Activated naive CD4-positive, alpha-beta T cell treated with anti-CD3 and anti-CD28 coated beads for 36 hours (primary cell): ENCODE data around the gene NPAS1. TPM values are rescaled to one million over a fixed set of nuclear protein-coding genes. Genes with fewer than 3 reads are reported as not detected.
"Not testable (repeated sequence)": the region's sequence is repeated elsewhere in the genome, so short reads cannot be mapped to it uniquely, and the experiment has no call there.

Experiments used
- CTCF ChIA-PET: fragments of 350-600 bp; sonication (Branson Sonifier 250); formaldehyde crosslinking; loops from one replicate; lab custom pipeline; 2021; ENCODE audit warnings: antibody characterized with exemption; lab: Charles Lee
- DNase-seq: peaks from one replicate; pipeline ENCODE4 v3.0.0-alpha.2; 2020
- H3K27ac Mint-ChIP-seq: one replicate; pipeline ENCODE4 v1.8.0; 2021; ENCODE audit warnings: mild to moderate bottlenecking, mixed read lengths
- H3K27me3 Mint-ChIP-seq: one replicate; pipeline ENCODE4 v1.8.0; 2021; ENCODE audit warnings: low read depth, mixed read lengths
- H3K36me3 Mint-ChIP-seq: one replicate; pipeline ENCODE4 v1.8.0; 2021; ENCODE audit warnings: low read depth, mixed read lengths
- H3K4me1 Mint-ChIP-seq: one replicate; pipeline ENCODE4 v1.8.0; 2021; ENCODE audit warnings: low read depth, mixed read lengths
- H3K4me3 Mint-ChIP-seq: one replicate; pipeline ENCODE4 v1.8.0; 2021; ENCODE audit warnings: mild to moderate bottlenecking, moderate library complexity, mixed read lengths
- H3K9me3 Mint-ChIP-seq: one replicate; pipeline ENCODE4 v1.8.0; 2021; ENCODE audit warnings: mixed read lengths
- intact Hi-C: fragments of 100-400 bp; cut with micrococcal nuclease; formaldehyde crosslinking; loops from one replicate; pipeline ENCODE4 v1.15.1; 2023
- total RNA-seq, 2 experiments: library from RNA; stranded (reverse); gene quantifications; one replicate each; pipeline ENCODE4 v1.2.3, GENCODE V29; 2021

NPAS1 gene
- total RNA-seq, 2 experiments from 2014 or later = 0.21 TPM; not detected in 1

- CTCF ChIA-PET = interaction anchor here (0.7 to 3.4 kb wide), 10 partner anchors 10 to 166 kb away, joined by 3 to 25 read pairs (median 10); partner anchors contain the start of genes SAE1 and ZC3H4
- not testable (repeated sequence) for H3K27ac Mint-ChIP-seq, H3K9me3 Mint-ChIP-seq, H3K4me1 Mint-ChIP-seq, H3K27me3 Mint-ChIP-seq, DNase-seq, H3K4me3 Mint-ChIP-seq
- peaks cover 28% of the 10 kb centered on the region for H3K36me3 Mint-ChIP-seq
- intact Hi-C loops = loop anchor here (5.0 kb wide), 1 partner anchor 34 kb away; the partner anchor contains the start of gene ZC3H4
These were observed 58.7 kb downstream of the NPAS1 start for GRCh38 chr19:47078351-47078750.

- Mint-ChIP-seq H3K27me3 (no peaks in the 10 kb centered on the region), H3K27ac (peak overlapping the region; percentile 66), H3K9me3 (no peaks in the 10 kb centered on the region), H3K36me3 (peaks cover 34% of the 10 kb centered on the region), H3K4me1 (no peaks in the 10 kb centered on the region), H3K4me3 (no peak overlapping the region)
- DNase-seq = no peak
- intact Hi-C loops = no loop called here
- CTCF ChIA-PET = interaction anchor here (0.7 to 3.4 kb wide), 10 partner anchors 23 to 194 kb away, joined by 3 to 25 read pairs (median 3); partner anchors contain the start of genes SAE1 and ZC3H4
These were observed 61.5 kb downstream of the NPAS1 start for GRCh38 chr19:47081095-47081494.

- H3K27me3 Mint-ChIP-seq = no peaks in the 10 kb centered on the region
- intact Hi-C loops = no loop called here
- no peaks in the 10 kb centered on the region for H3K9me3 Mint-ChIP-seq
- CTCF ChIA-PET = no interaction called here
- peaks cover 35% of the 10 kb centered on the region for H3K36me3 Mint-ChIP-seq
- no peak overlapping the region for H3K27ac Mint-ChIP-seq
- H3K4me3 Mint-ChIP-seq = no peak overlapping the region
- H3K4me1 Mint-ChIP-seq = no peaks in the 10 kb centered on the region
- DNase-seq = no peak
These were observed 62.9 kb downstream of the NPAS1 start for GRCh38 chr19:47082493-47082892.

GRCh38 chr19:47084879-47085439 lies 65.3 kb downstream of the NPAS1 start:
- DNase-seq = no peak
- H3K9me3 Mint-ChIP-seq = no peaks in the 10 kb centered on the region
- peaks cover 37% of the 10 kb centered on the region for H3K36me3 Mint-ChIP-seq
- intact Hi-C loops = no loop called here
- H3K27ac Mint-ChIP-seq = no peak overlapping the region
- CTCF ChIA-PET = interaction anchor here (1.4 kb wide), 1 partner anchor 40 kb away, joined by 3 read pairs; no protein-coding TSS in a partner anchor
- no peak overlapping the region for H3K4me3 Mint-ChIP-seq
- H3K27me3 Mint-ChIP-seq = no peaks in the 10 kb centered on the region
- no peaks in the 10 kb centered on the region for H3K4me1 Mint-ChIP-seq

GRCh38 chr19:47086280-47086679 lies 66.6 kb downstream of the NPAS1 start:
- no peaks in the 10 kb centered on the region for H3K27me3 Mint-ChIP-seq
- H3K27ac Mint-ChIP-seq = no peak overlapping the region
- intact Hi-C loops = no loop called here
- CTCF ChIA-PET = no interaction called here
- H3K36me3 Mint-ChIP-seq = peaks cover 43% of the 10 kb centered on the region
- no peaks in the 10 kb centered on the region for H3K9me3 Mint-ChIP-seq
- peaks cover 1% of the 10 kb centered on the region for H3K4me1 Mint-ChIP-seq
- no peak for DNase-seq
- H3K4me3 Mint-ChIP-seq = no peak overlapping the region

- Mint-ChIP-seq H3K36me3 (peaks cover 51% of the 10 kb centered on the region), H3K4me3 (no peak overlapping the region), H3K9me3 (no peaks in the 10 kb centered on the region), H3K27ac (no peak overlapping the region), H3K27me3 (no peaks in the 10 kb centered on the region), H3K4me1 (peaks cover 22% of the 10 kb centered on the region)
- no peak for DNase-seq
- CTCF ChIA-PET = no interaction called here
- intact Hi-C loops = loop anchor here (5.0 kb wide), 1 partner anchor 97 kb away; no protein-coding TSS in a partner anchor
These were observed 70.2 kb downstream of the NPAS1 start for GRCh38 chr19:47089767-47090350.

GRCh38 chr19:47093254-47093653 lies 73.6 kb downstream of the NPAS1 start:
- Mint-ChIP-seq H3K27me3 (no peaks in the 10 kb centered on the region), H3K36me3 (peaks cover 34% of the 10 kb centered on the region)

GRCh38 chr19:47093841-47094240 lies 74.2 kb downstream of the NPAS1 start:
- intact Hi-C loops = loop anchor here (1.0 to 5.0 kb wide), 2 partner anchors 19 to 93 kb away; partner anchors contain the start of gene ZC3H4
- H3K4me1 Mint-ChIP-seq = peaks cover 50% of the 10 kb centered on the region
- peak overlapping the region; percentile 36 for H3K4me3 Mint-ChIP-seq
- peaks cover 34% of the 10 kb centered on the region for H3K36me3 Mint-ChIP-seq
- no peaks in the 10 kb centered on the region for H3K27me3 Mint-ChIP-seq
- CTCF ChIA-PET = interaction anchor here (0.6 to 2.0 kb wide), 5 partner anchors 13 to 1995 kb away, joined by 3 to 5 read pairs (median 4); no protein-coding TSS in a partner anchor
- H3K9me3 Mint-ChIP-seq = no peaks in the 10 kb centered on the region
- DNase-seq = peak; percentile 53
- H3K27ac Mint-ChIP-seq = peak overlapping the region; percentile 94

More at GRCh38 chr19:47093254-47093653, 73.6 kb downstream of the NPAS1 start:
- intact Hi-C loops = loop anchor here (5.0 kb wide), 1 partner anchor 94 kb away; no protein-coding TSS in a partner anchor
- peak overlapping the region; percentile 94 for H3K27ac Mint-ChIP-seq
- no peak overlapping the region for H3K4me3 Mint-ChIP-seq
- peaks cover 46% of the 10 kb centered on the region for H3K4me1 Mint-ChIP-seq
- no peak for DNase-seq
- CTCF ChIA-PET = interaction anchor here (0.6 to 2.0 kb wide), 4 partner anchors 13 to 151 kb away, joined by 3 to 5 read pairs (median 4); no protein-coding TSS in a partner anchor
- H3K9me3 Mint-ChIP-seq = no peaks in the 10 kb centered on the region

- Mint-ChIP-seq H3K27ac (peak overlapping the region; percentile 94), H3K36me3 (peaks cover 31% of the 10 kb centered on the region), H3K9me3 (no peaks in the 10 kb centered on the region), H3K4me1 (peaks cover 53% of the 10 kb centered on the region), H3K4me3 (peak overlapping the region; percentile 41), H3K27me3 (no peaks in the 10 kb centered on the region)
- CTCF ChIA-PET = interaction anchor here (0.6 to 2.0 kb wide), 9 partner anchors 12 to 250 kb away, joined by 3 to 5 read pairs (median 4); no protein-coding TSS in a partner anchor
- intact Hi-C loops = loop anchor here (1.0 to 5.0 kb wide), 2 partner anchors 18 to 92 kb away; partner anchors contain the start of gene ZC3H4
- peak; percentile 81 for DNase-seq
These were observed 75.2 kb downstream of the NPAS1 start for GRCh38 chr19:47094557-47095475.
